SK-N-MC (cell line): Measurements from ENCODE around the gene SPRED3.
"Not testable (repeated sequence)": the region's sequence is repeated elsewhere in the genome, so short reads cannot be mapped to it uniquely, and the experiment has no call there.

Experiments used
- DNase-seq: peaks from one replicate; pipeline ENCODE4 v3.0.0-alpha.2; 2011; ENCODE audit warnings: low read depth, low spot score
- H3K27ac ChIP-seq: fragments of 200-600 bp; sonication (generic); 2 replicates; pipeline ENCODE4 v1.5.1; 2016; ENCODE audit warnings: mixed run types
- H3K36me3 ChIP-seq: fragments of 200-600 bp; sonication (generic); 2 replicates; pipeline ENCODE4 v1.6.1; 2017; ENCODE audit warnings: antibody characterized with exemption, low read length, mixed read lengths; ENCODE audit not compliant: insufficient read depth
- H3K4me3 ChIP-seq: fragments of 200-600 bp; sonication (generic); 2 replicates; pipeline ENCODE4 v1.5.1; 2016
- H3K9ac ChIP-seq: fragments of 200-600 bp; sonication (generic); 2 replicates; pipeline ENCODE4 v1.8.0; 2017; ENCODE audit warnings: mixed run types, mixed read lengths; ENCODE audit not compliant: insufficient read length
- H3K9me3 ChIP-seq: fragments of 200-600 bp; sonication (generic); 2 replicates; pipeline ENCODE4 v1.6.1; 2017; ENCODE audit warnings: low read depth, mild to moderate bottlenecking, antibody characterized with exemption, low read length, moderate library complexity, mixed read lengths
- EZH2 ChIP-seq: fragments of 200-600 bp; sonication (generic); IDR thresholded peaks from one replicate; pipeline ENCODE4 v1.6.1; 2017; ENCODE audit warnings: antibody characterized with exemption
- FOXP2 ChIP-seq: optimal IDR thresholded peaks from 2 replicates; pipeline ENCODE3; 2011; ENCODE audit warnings: mild to moderate bottlenecking, moderate library complexity; ENCODE audit not compliant: insufficient read depth; ENCODE audit errors: extremely low read length, control extremely low read depth
- POLR2AphosphoS5 ChIP-seq: IDR thresholded peaks from 2 replicates; pipeline ENCODE4 v1.6.1; 2012; ENCODE audit warnings: mild to moderate bottlenecking, low read depth, low read length, borderline replicate concordance

SPRED3 gene, protein sequence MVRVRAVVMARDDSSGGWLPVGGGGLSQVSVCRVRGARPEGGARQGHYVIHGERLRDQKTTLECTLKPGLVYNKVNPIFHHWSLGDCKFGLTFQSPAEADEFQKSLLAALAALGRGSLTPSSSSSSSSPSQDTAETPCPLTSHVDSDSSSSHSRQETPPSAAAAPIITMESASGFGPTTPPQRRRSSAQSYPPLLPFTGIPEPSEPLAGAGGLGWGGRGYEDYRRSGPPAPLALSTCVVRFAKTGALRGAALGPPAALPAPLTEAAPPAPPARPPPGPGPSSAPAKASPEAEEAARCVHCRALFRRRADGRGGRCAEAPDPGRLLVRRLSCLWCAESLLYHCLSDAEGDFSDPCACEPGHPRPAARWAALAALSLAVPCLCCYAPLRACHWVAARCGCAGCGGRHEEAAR

GRCh38 chr19:38388349-38389100, at the start of gene SPRED3:
Gene SPRED3, plus strand, starts transcription at chr19:38388697. Its CDS starts 1,606 bp downstream, at chr19:38390303.
- TF ChIP-seq EZH2: no peak
- no peak for TF ChIP-seq POLR2AphosphoS5
- no peak for TF ChIP-seq FOXP2
- H3K9ac ChIP-seq: peak within 1 kb of the TSS; percentile 57
- no peaks in the 10 kb centered on the region for H3K9me3 ChIP-seq
- DNase-seq: no peak
- H3K4me3 ChIP-seq: peak within 1 kb of the TSS; percentile 97
- H3K36me3 ChIP-seq: no peaks in the 10 kb centered on the region
- 0 out of 2 replicates have a peak within 1 kb of the TSS, but pooled peaks have one; percentile 16 for H3K27ac ChIP-seq

- not testable (repeated sequence) for H3K27ac ChIP-seq, H3K4me3 ChIP-seq, H3K36me3 ChIP-seq, H3K9ac ChIP-seq, H3K9me3 ChIP-seq, DNase-seq
These were observed 49.5 kb upstream of the SPRED3 start for GRCh38 chr19:38339011-38339410.

GRCh38 chr19:38340927-38341326, 47.6 kb upstream of the SPRED3 start:
- Histone ChIP-seq H3K36me3 (no peaks in the 10 kb centered on the region), H3K9me3 (no peaks in the 10 kb centered on the region), H3K27ac (no peak overlapping the region), H3K4me3 (no peak overlapping the region), H3K9ac (no peak overlapping the region)
- TF ChIP-seq FOXP2 (no peak), POLR2AphosphoS5 (no peak), EZH2 (no peak)
- DNase-seq: no peak

DNA sequence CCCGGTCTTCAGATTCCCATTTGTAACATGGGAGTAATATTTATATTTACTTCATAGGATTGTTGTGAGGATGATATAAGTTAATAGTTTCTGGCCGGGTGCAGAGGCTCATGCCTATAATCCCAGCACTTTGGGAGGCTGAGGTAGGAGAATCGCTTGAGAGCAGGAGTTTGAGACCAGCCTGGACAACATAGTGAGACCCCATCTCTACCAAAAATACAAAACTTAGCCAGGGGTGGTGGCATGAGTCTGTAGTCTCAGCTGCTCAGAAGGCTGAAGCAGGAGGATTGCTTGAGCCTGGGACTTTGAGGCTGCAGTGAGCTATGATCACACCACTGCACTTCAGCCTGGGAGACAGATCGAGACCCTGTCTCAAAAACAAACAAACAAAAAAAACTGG, 41.7 kb upstream of the SPRED3 start:
- H3K9ac ChIP-seq: no peak overlapping the region
- H3K36me3 ChIP-seq: no peaks in the 10 kb centered on the region
- H3K27ac ChIP-seq: no peak overlapping the region
- no peak for DNase-seq
- H3K9me3 ChIP-seq: no peaks in the 10 kb centered on the region
- no peak overlapping the region for H3K4me3 ChIP-seq
- no peak for TF ChIP-seq POLR2AphosphoS5
- no peak for TF ChIP-seq FOXP2
- no peak for TF ChIP-seq EZH2

GRCh38 chr19:38350883-38351282, 37.6 kb upstream of the SPRED3 start:
- H3K9me3 ChIP-seq: no peaks in the 10 kb centered on the region
- DNase-seq: no peak
- TF ChIP-seq POLR2AphosphoS5 (no peak), EZH2 (no peak), FOXP2 (no peak)
- H3K9ac ChIP-seq: no peak overlapping the region
- no peak overlapping the region for H3K4me3 ChIP-seq
- H3K36me3 ChIP-seq: no peaks in the 10 kb centered on the region
- H3K27ac ChIP-seq: no peak overlapping the region

DNA sequence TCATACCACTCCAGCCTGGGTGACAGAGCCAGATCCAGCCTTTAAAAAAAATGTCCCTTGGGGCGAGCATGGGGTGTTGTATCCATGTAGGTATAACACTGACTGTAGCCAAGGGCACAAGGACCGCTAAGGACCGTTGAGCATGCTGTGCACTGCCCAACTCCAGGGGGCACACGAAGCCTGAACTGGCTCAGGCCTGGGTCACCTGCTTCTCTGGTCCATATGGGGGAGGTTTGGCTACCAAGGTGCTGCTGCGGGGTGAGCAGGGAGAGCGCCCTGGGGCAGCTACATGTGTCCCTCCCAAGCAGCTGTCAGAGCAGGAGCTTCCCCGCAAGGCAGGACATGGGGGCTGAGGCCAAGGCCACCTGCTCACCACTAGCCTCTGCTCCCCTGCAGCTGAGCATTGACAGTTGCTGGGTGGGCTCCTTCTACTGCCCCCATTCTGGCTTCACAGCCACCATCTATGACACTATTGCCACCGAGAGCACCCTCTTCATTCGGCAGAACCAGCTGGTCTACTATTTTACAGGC, 36.6 kb upstream of the SPRED3 start:
- H3K4me3 ChIP-seq: no peak overlapping the region
- H3K36me3 ChIP-seq: no peaks in the 10 kb centered on the region
- no peaks in the 10 kb centered on the region for H3K9me3 ChIP-seq
- DNase-seq: no peak
- no peak for TF ChIP-seq FOXP2
- TF ChIP-seq EZH2: no peak
- TF ChIP-seq POLR2AphosphoS5: no peak
- H3K27ac ChIP-seq: no peak overlapping the region
- no peak overlapping the region for H3K9ac ChIP-seq

DNA sequence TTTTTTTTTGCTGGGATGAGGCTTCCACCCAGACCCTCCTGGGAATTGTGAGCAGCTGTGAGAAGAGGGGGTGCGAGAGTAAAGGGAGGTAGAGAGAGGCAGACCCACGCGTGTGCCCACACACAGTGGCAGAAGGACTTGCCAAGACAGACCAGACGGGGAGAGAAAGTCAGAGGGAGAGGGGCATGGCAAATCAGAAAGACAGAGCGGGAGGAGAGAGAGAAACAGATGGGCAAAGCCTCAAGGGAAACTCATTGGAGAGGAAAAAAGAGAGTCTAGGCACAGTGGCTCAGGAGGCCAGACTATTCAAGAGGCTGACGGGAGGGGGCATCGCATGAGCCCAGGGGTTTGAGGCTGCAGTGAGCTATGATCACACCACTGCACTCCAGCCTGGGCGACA, 35.9 kb upstream of the SPRED3 start:
- no peak for DNase-seq
- Histone ChIP-seq H3K9ac (no peak overlapping the region), H3K36me3 (no peaks in the 10 kb centered on the region), H3K9me3 (no peaks in the 10 kb centered on the region), H3K27ac (no peak overlapping the region), H3K4me3 (no peak overlapping the region)
- TF ChIP-seq POLR2AphosphoS5: no peak
- no peak for TF ChIP-seq EZH2
- TF ChIP-seq FOXP2: no peak

GRCh38 chr19:38355728-38356725, 32.5 kb upstream of the SPRED3 start:
- Histone ChIP-seq H3K9ac (no peak overlapping the region), H3K9me3 (no peaks in the 10 kb centered on the region), H3K27ac (no peak overlapping the region), H3K36me3 (no peaks in the 10 kb centered on the region), H3K4me3 (no peak overlapping the region)
- no peak for DNase-seq
- no peak for TF ChIP-seq FOXP2
- TF ChIP-seq POLR2AphosphoS5: no peak
- no peak for TF ChIP-seq EZH2
